ENCODE measurements around the gene KLHDC1.
A peak's percentile ranks its signal among the peaks of the same experiment; 100 is the strongest.

The KLHDC1 gene

GRCh38 chr14:49692811-49693734, at the start of gene KLHDC1 (continued):
- TF ChIP-seq TSHZ1 (tag by site-specific recombination; IDR thresholded peaks at IDR 0.05; ENCODE audit: borderline replicate concordance) = no peak
- TF ChIP-seq ZNF776 (tag by site-specific recombination; IDR thresholded peaks at IDR 0.05; ENCODE audit: borderline replicate concordance) = no peak
- TF ChIP-seq ZXDB (tag by site-specific recombination; IDR thresholded peaks at IDR 0.05) = peak; percentile 62; the same call in 1 of the 2 replicates
- TF ChIP-seq ATF2 (tag by site-specific recombination; IDR thresholded peaks at IDR 0.05; ENCODE audit: low read depth) = no peak
- TF ChIP-seq ZNF518A (tag by site-specific recombination; conservative IDR thresholded peaks at IDR 0.05; ENCODE audit: low read depth) = no peak
- TF ChIP-seq ZFP69B (tag by site-specific recombination; IDR thresholded peaks at IDR 0.05) = no peak
- no peak for TF ChIP-seq ZNF658 (tag by site-specific recombination; IDR thresholded peaks at IDR 0.05)
- no peak for TF ChIP-seq BCL6B (tag by site-specific recombination; IDR thresholded peaks at IDR 0.05)
- no peak for TF ChIP-seq ZNF837 (tag by site-specific recombination; IDR thresholded peaks at IDR 0.05)
- no peak for TF ChIP-seq WT1 (tag by site-specific recombination; IDR thresholded peaks at IDR 0.05)
- no peak for TF ChIP-seq HOXD13 (CRISPR knock-in tag; IDR thresholded peaks at IDR 0.05; ENCODE audit: borderline replicate concordance)
- TF ChIP-seq ZNF704 (tag by site-specific recombination; IDR thresholded peaks at IDR 0.05) = no peak
- TF ChIP-seq ZNF266 (tag by site-specific recombination; IDR thresholded peaks at IDR 0.05; ENCODE audit: low read depth) = no peak
- no peak for TF ChIP-seq ZNF248 (tag by site-specific recombination; IDR thresholded peaks at IDR 0.05)
- no peak for TF ChIP-seq ZNF548 (tag by site-specific recombination; IDR thresholded peaks at IDR 0.05)
- no peak for TF ChIP-seq ZNF155 (tag by site-specific recombination; IDR thresholded peaks at IDR 0.05)
- no peak for TF ChIP-seq MZF1 (tag by site-specific recombination; IDR thresholded peaks at IDR 0.05; ENCODE audit: borderline replicate concordance)
- TF ChIP-seq ZBTB17 (tag by site-specific recombination; IDR thresholded peaks at IDR 0.05) = peak; percentile 62
- TF ChIP-seq ZNF292 (tag by site-specific recombination; IDR thresholded peaks at IDR 0.05; ENCODE audit: borderline replicate concordance, low read depth) = no peak
- no peak for TF ChIP-seq ZNF514 (tag by site-specific recombination; IDR thresholded peaks at IDR 0.05)
- peak; percentile 68; the same call in 1 of the 2 replicates for TF ChIP-seq ZBTB20 (tag by site-specific recombination; IDR thresholded peaks at IDR 0.05)
- TF ChIP-seq ZNF747 (tag by site-specific recombination; IDR thresholded peaks at IDR 0.05) = no peak
- TF ChIP-seq KLF16 (tag by site-specific recombination; IDR thresholded peaks at IDR 0.05) = no peak
- no peak for TF ChIP-seq ZNF792 (tag by site-specific recombination; IDR thresholded peaks at IDR 0.05)
- no peak for TF ChIP-seq HOXA7 (CRISPR knock-in tag; IDR thresholded peaks at IDR 0.05; ENCODE audit: borderline replicate concordance)
- no peak for TF ChIP-seq ZNF211 (tag by site-specific recombination; IDR thresholded peaks at IDR 0.05; ENCODE audit: low read depth)
- no peak for TF ChIP-seq ZNF341 (tag by site-specific recombination; IDR thresholded peaks at IDR 0.05; ENCODE audit: low read depth)
- no peak for TF ChIP-seq ZNF175 (tag by site-specific recombination; IDR thresholded peaks at IDR 0.05)

Measured in HEK293 (cell line).